Cardiac fibroblast (primary cell): ENCODE measurements around the gene EYA4.

Source experiments
- DNase-seq, 2 donors: peaks; one replicate each; pipeline versions ENCODE4 v3.0.0 to v3.0.0-alpha.2; 2010; ENCODE audit warnings: low read depth in 2 of 2
- H3K4me3 ChIP-seq, 2 donors: replicated peaks in 1 of 2; 1 replicate in 1 of 2; 2 replicates in 1 of 2; pipeline ENCODE4 v1.5.1; 2011; ENCODE audit warnings: low read depth in 2 of 2, low read length in 2 of 2, mild to moderate bottlenecking in 2 of 2, moderate library complexity in 1 of 2
- CTCF ChIP-seq: IDR thresholded peaks from one replicate; pipeline ENCODE4 v1.5.1; 2011; ENCODE audit warnings: low read depth, mild to moderate bottlenecking, low read length, inconsistent platforms

The EYA4 gene

GRCh38 chr6:133568970-133569889, 328.1 kb downstream of the EYA4 start:
- peak; percentile 81 to 95 for DNase-seq
- H3K4me3 ChIP-seq: peak overlapping the region; percentile 29 to 45
- peak; percentile 99 for TF ChIP-seq CTCF

- no peak overlapping the region for H3K4me3 ChIP-seq
- DNase-seq: no peak
- no peak for TF ChIP-seq CTCF
Observed at GRCh38 chr6:133571681-133572080, 330.5 kb downstream of the EYA4 start.

GRCh38 chr6:133577851-133578250, 336.7 kb downstream of the EYA4 start:
- no peak for TF ChIP-seq CTCF
- DNase-seq: no peak
- H3K4me3 ChIP-seq: no peak overlapping the region
